Measurements from ENCODE around the gene CFAP410.
A peak's percentile ranks its signal among the peaks of the same experiment; 100 is the strongest.
"Not testable (repeated sequence)": the region's sequence is repeated elsewhere in the genome, so short reads cannot be mapped to it uniquely, and the experiment has no call there.

Gene CFAP410

DNA sequence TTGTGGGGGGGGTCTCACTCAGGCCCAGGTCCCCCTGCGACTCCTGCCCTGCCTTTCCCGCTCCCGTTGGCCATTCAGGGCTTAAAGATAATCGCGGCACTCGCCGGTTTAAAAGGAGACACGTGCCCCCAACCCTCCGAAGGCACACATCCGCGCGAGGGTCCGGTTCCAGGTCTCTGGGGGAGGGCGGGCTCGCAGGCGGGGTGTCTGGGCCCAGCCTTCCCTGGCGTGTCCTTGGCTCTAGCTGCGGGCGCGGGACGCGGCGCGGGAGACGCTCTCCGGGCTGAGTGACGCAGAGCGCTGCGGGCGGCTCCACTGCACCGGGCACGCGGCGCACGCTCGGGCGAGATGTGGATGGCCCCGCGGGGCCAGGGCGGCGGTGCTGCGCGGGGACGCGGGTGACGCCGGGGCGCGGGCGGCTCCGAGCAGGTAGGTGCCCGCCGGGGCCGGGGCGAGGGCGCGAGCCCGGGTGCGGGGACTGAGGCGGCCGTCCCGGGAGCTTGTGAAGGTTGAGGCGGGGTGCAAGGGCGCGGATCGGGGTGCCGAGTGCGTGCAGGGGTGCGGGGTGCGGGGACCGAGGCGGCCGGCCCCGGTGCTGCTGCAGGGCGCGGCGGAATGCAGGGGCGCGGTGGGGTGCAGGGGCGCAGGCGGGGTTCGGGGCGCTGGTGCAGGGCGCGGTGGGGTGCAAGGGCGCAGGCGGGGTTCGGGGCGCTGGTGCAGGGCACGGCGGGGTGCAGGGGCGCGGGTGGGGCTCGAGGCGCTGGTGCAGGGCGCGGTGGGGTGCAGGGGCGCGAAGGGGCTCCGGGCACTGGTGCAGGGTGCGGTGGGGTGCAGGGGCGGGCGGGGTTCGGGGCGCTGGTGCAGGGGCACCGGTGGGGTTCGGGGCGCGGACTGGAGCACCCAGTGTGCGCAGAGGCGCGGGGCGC, 10.9 kb upstream of the CFAP410 start:
- Histone ChIP-seq H3K9me3 (ENCODE audit: control insufficient read depth, insufficient read depth, low read length) (no peaks in the 10 kb centered on the region), H3K9ac (ENCODE audit: low read depth, low read length) (no peak overlapping the region), H3K36me3 (ENCODE audit: insufficient read depth, low read length) (no peaks in the 10 kb centered on the region), H3K4me1 (ENCODE audit: insufficient read depth, low read length) (no peaks in the 10 kb centered on the region)

DNA sequence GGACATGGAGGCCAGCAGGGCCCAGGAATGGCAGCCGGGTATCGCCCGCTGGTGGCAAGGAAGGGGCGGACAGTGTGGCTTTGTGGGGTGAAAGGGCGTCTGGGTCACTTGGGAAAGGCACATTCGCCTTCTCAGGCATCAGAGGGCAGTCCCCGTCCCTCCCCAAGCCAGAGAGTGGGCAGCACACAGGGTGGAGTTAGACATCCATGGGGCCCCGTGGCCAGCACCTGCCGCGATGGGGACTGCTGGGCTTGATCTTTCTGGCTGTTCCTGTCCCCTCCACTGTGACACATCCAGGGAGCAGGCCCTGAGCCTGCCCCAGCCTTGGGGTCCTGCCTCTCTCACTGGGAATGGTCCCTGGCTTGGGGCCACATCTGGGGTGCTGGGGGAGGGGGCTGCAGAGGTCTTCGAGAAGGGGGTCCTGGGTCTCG, 10.2 kb upstream of the CFAP410 start:
- Histone ChIP-seq H3K4me1 (ENCODE audit: insufficient read depth, low read length) (no peaks in the 10 kb centered on the region), H3K9ac (ENCODE audit: low read depth, low read length) (no peak overlapping the region), H3K9me3 (ENCODE audit: control insufficient read depth, insufficient read depth, low read length) (no peaks in the 10 kb centered on the region), H3K36me3 (ENCODE audit: insufficient read depth, low read length) (no peaks in the 10 kb centered on the region)

DNA sequence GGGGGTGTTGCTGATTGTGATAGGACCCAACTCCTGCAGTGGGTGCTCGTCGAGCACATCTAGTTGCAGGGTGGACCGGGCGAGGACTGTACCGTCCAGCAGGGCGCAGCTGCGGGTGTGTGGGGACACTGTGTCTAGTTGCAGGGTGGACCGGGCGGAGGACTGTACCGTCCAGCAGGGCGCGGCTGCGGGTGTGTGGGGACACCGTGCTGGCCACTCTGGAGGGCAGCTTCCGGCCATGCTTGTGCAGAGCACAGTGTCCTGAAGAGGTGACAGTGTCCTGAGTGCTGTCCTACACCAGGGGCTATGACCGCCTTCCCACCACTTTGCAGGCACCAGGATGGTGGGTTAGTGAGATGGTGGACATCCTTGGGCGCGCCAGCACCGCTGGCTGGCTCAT, 9.7 kb upstream of the CFAP410 start:
- no peaks in the 10 kb centered on the region for H3K4me1 ChIP-seq (ENCODE audit: insufficient read depth, low read length)
- H3K9ac ChIP-seq (ENCODE audit: low read depth, low read length), result no peak overlapping the region
- H3K9me3 ChIP-seq (ENCODE audit: control insufficient read depth, insufficient read depth, low read length), result no peaks in the 10 kb centered on the region
- H3K36me3 ChIP-seq (ENCODE audit: insufficient read depth, low read length), result no peaks in the 10 kb centered on the region

DNA sequence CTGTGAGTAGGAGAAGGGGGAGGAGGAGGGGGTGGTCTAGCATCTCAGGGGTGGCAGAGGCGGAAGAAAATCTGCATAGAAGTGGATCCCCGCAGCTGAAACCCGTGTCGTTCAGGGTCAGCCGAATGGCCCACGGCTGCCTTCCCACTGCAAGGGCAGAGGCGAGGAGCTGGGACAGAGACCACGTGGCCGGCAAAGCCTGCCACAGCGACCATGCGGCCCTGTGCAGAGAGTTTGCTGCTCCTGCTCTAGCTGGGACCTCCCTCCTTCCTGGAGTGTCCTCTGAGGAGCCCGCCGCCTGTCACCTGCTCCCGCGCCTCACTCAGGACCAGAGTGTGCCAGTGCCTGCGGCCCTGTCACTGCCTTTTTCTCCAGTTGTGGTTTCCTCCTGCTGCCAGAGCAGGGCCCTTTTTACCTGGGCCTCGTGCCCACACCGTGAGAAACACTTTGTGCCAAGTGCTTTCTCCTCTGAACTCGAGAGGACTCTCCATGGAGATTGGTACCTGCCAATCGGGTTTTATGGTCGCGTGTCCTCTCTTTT, 8.8 kb upstream of the CFAP410 start:
- Histone ChIP-seq H3K4me1 (ENCODE audit: insufficient read depth, low read length) (0 out of 2 replicates have a peak, but pooled peaks cover under 1% of the 10 kb centered on the region), H3K9ac (ENCODE audit: low read depth, low read length) (no peak overlapping the region), H3K36me3 (ENCODE audit: insufficient read depth, low read length) (no peaks in the 10 kb centered on the region), H3K9me3 (ENCODE audit: control insufficient read depth, insufficient read depth, low read length) (no peaks in the 10 kb centered on the region)

DNA sequence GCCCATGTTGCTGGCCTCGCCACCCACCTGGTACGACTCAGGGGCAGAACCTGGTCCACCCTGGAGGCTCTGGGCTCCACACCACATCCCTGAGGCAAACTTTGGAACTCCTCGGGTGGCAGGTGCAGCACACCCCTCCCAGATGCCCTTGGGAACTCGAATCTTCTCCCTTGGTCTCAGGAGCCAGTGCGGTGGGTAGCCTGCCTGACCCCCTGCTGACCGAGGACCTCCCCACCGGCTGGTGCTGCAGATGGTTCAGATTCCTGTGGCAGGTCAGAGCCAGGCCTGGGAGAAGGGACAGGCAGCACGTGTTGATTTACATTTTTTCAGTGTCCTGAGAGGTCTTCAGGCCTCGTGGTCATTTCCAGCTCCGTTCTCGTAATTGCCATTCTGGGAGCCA, 6.3 kb upstream of the CFAP410 start:
- no peak overlapping the region for H3K9ac ChIP-seq (ENCODE audit: low read depth, low read length)

DNA sequence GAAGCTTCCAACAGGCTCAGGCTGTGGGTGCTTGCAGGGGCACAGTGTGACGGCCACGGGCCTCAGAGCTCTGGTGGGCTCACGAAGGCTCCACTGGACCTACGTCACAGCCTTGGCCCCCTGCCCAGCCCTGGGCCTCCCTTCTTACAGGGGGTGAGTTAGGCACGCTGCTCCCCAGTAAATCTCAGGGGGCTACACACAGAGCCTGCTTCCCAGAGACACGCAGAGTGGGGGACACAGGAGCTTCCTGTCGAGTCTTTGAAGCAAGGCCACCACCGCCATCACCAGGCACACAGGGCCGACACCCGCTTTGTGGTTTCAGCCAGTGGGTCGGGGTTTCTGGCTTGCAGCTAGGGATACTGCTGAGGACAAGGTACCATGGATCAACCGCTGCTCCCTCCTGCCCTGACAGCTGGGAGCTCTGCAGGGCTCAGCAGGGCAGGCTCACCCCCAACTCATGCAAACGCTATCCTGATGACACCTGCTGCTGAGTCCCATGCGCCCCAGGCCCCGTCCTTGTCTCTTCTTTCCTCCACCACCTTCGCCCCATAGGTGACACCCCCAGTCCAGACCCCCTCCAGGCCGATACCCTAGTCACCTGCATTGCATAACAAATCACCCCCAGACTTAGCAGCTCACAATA, 5.5 kb upstream of the CFAP410 start:
- Histone ChIP-seq H3K36me3 (ENCODE audit: insufficient read depth, low read length) (no peaks in the 10 kb centered on the region), H3K9ac (ENCODE audit: low read depth, low read length) (no peak overlapping the region), H3K9me3 (ENCODE audit: control insufficient read depth, insufficient read depth, low read length) (no peaks in the 10 kb centered on the region), H3K4me1 (ENCODE audit: insufficient read depth, low read length) (peaks cover 18% of the 10 kb centered on the region; the same call in 1 of the 2 replicates)

More for the DNA sequence above, 6.3 kb upstream of the CFAP410 start:
- no peaks in the 10 kb centered on the region for H3K9me3 ChIP-seq (ENCODE audit: control insufficient read depth, insufficient read depth, low read length)
- 0 out of 2 replicates have a peak, but pooled peaks cover 10% of the 10 kb centered on the region for H3K4me1 ChIP-seq (ENCODE audit: insufficient read depth, low read length)
- H3K36me3 ChIP-seq (ENCODE audit: insufficient read depth, low read length), result no peaks in the 10 kb centered on the region

DNA sequence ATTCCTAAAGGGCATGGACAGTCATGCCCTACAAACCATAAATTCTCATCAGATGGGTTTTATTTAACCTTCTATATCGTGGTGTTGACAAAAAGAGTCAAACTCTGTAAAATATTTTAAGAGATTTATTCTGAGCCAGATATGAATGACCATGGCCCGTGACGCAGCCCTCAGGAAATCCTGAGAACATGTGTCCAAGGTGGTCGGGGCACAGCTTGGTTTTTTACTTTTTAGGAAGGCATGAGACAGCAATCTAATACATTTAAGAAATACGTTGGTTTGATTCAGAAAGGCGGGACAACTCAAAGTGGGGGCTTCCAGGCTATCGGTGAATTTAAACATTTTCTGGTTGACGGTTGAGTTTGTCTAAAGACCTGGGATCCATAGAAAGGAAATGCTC, 3.8 kb upstream of the CFAP410 start:
- H3K9ac ChIP-seq (ENCODE audit: low read depth, low read length); H3K36me3 ChIP-seq (ENCODE audit: insufficient read depth, low read length); H3K9me3 ChIP-seq (ENCODE audit: control insufficient read depth, insufficient read depth, low read length): not testable (repeated sequence)
- peaks cover 18% of the 10 kb centered on the region for H3K4me1 ChIP-seq (ENCODE audit: insufficient read depth, low read length)

DNA sequence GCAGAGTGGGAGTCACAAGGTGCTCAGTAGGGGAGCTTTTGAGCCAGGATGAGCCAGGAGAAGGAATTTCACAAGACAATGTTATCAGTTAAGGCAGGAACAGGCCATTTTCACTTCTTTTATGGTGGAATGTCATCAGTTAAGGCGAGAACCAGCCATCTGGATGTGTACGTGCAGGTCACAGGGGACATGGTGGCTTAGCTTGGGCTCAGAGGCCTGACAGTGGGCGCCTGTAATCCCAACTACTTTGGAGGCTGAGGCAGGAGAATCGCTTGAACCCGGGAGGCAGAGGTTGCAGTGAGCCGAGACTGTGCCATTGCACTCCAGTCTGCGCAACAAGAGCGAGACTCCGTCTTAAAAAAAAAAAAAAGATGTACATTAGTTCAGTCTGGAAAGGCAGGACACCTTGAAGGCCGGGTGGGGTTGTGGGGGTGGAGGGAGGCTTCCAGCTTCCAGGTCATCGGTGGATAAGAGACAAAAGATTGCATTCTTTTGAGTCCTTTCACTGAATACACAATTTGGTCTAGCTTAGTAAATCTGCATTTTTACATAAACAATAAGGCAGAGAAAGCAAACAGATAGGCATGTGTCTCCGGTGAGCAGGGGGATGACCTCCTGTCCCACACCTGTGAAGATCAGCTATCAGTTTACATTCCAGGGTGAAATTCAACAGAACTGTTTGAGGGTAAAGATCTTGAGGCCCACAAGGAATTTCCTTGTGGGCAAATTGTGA, 2.7 kb upstream of the CFAP410 start:
- H3K9me3 ChIP-seq (ENCODE audit: control insufficient read depth, insufficient read depth, low read length); H3K9ac ChIP-seq (ENCODE audit: low read depth, low read length); H3K36me3 ChIP-seq (ENCODE audit: insufficient read depth, low read length): not testable (repeated sequence)
- H3K4me1 ChIP-seq (ENCODE audit: insufficient read depth, low read length), result peaks cover 18% of the 10 kb centered on the region

DNA sequence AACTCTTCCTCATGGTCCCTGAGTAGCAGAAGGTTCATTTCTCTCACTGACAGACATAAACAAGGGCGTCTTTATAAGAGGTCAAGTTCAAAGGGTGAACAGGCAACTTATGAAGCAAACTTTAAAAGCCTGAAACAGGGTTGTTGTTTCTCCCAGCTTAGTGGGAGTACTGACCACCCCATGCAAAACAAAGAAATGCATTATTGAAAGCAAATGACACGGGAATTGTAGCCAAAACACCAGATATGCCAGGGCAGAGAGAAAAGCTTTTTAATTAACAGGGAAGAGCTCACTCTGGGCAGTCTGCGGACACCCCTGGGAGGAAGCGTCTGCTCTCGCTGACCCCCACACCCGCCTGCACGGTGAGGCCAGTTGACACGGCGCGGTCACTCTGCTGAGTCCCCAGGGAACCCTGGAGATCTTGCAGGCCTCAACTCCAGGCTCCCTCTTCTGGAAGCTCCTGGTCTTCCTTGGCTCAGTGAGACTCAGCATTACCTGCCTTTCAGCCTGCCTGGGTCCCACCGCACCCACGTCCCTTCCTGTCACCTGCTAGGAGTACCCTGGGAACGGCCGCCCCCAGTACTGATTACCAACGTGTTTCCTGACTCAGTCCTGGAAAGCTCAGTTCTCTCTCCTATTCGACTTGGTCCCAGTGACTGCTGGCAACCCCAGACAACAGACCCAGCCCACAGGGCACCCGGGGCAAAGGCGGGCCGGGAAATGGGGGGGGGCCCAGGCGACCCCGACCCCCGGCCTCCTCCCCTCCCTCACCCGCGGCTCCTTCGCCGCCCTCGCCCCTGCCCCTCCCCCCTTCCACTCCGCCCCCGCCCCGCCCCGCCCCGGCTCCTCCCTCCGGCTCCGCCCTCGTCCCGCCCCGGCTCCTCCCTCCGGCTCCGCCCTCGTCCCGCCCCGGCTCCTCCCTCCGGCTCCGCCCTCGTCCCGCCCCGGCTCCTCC, 972 bp downstream of the CFAP410 start:
- peak overlapping the region; percentile 47; the same call in 1 of the 2 replicates for H3K9ac ChIP-seq (ENCODE audit: low read depth, low read length)
- no peaks in the 10 kb centered on the region for H3K36me3 ChIP-seq (ENCODE audit: insufficient read depth, low read length)

DNA sequence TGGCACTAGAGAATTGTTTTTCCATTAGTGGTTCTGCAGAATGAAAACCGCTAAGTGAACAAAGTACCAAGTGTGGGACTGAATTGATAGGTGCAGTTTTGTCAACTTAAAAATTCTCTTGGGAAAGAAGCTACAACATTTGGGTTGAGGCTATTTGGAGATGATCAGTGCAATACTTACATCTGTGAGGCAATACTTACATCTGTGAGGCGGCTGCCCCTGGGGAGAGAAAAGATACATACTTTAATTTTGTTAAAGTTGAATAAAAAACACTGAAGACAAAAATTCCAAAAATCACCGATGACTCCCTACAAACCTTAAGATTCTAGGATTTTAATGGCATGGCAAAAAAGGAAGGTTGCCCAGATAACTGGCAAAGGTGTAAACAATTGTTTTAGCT, 1.7 kb downstream of the CFAP410 start:
- no peaks in the 10 kb centered on the region for H3K9me3 ChIP-seq (ENCODE audit: control insufficient read depth, insufficient read depth, low read length)
- H3K9ac ChIP-seq (ENCODE audit: low read depth, low read length), result no peak overlapping the region; the same call in 1 of the 2 replicates
- H3K36me3 ChIP-seq (ENCODE audit: insufficient read depth, low read length), result no peaks in the 10 kb centered on the region
- H3K4me1 ChIP-seq (ENCODE audit: insufficient read depth, low read length), result peaks cover 16% of the 10 kb centered on the region

More for the DNA sequence above, 972 bp downstream of the CFAP410 start:
- Histone ChIP-seq H3K9me3 (ENCODE audit: control insufficient read depth, insufficient read depth, low read length) (no peaks in the 10 kb centered on the region), H3K4me1 (ENCODE audit: insufficient read depth, low read length) (peaks cover 22% of the 10 kb centered on the region)

DNA sequence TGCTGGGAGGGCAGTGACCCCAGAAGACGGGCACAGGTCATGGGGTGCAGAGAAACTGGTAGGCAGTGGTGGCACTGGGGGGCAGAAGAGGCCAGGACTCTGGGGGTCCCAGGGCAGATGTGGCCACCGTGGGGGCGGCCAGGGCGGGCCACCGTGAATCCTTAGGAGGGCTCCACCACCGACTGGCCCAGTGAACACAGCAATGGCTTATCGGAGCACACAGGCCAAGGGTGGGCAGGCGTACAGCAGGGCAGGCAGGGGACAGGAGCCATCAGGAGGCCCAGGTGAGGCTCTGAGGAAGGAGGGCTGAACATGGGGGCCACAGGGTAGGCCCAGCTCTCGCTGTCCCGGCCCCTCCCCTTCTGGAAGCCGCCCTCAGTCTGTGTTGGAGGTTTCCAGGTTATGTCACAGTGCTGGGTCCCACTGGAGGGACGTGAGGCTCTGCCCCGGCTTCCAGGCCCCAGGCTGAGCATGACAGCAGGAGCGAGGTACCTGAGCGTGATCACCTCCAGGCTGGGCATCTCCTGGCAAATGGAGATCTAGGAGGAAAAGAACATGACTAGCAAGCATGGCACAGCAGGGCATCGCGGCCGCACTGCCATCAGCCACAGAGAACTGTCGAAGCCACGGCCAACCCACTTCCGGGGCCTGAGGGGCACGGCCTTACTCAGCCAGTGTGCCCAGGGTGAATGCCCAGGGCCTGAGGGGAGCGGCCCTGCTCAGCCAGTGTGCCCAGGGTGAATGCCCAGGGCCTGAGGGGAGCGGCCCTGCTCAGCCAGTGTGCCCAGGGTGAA, 3.7 kb downstream of the CFAP410 start:
- H3K36me3 ChIP-seq (ENCODE audit: insufficient read depth, low read length), result no peaks in the 10 kb centered on the region
- no peaks in the 10 kb centered on the region for H3K9me3 ChIP-seq (ENCODE audit: control insufficient read depth, insufficient read depth, low read length)
- H3K9ac ChIP-seq (ENCODE audit: low read depth, low read length), result no peak overlapping the region
- H3K4me1 ChIP-seq (ENCODE audit: insufficient read depth, low read length), result peaks cover 11% of the 10 kb centered on the region

DNA sequence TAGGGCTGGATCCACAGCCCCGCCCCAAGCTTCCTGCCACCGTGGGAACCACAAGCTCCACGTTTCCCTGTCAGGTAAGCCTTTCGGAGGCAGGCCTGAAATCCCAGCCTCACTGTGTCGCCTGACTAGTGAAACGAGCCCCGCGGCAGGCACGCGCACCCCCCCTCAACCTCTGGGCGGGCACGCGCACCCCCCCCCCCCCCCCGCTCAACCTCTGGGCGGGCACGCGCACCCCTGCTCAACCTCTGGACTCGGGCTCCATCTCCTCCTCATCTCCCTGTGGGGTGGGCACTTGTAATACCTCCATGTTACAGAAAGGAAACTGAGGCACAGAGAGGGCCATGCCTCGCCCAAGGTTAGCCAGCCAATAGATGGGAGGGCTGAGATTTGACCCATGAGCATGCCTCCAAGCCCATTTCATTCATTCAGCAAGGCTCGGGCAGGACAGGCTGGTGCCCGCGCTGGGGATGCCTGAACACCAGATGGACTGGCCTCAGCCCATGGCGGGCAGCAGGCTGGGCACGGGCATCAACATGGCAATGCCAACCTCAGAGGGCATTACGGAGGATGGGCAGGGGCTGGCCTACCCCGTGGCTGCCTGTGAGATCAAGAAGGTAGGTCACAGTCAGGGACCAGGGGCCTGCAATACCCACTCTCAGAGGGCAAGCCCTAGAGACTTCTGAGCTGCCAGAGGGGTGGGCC, 4.7 kb downstream of the CFAP410 start:
- Histone ChIP-seq H3K9me3 (ENCODE audit: control insufficient read depth, insufficient read depth, low read length) (no peaks in the 10 kb centered on the region), H3K9ac (ENCODE audit: low read depth, low read length) (no peak overlapping the region), H3K36me3 (ENCODE audit: insufficient read depth, low read length) (no peaks in the 10 kb centered on the region), H3K4me1 (ENCODE audit: insufficient read depth, low read length) (peaks cover 3% of the 10 kb centered on the region)
